A673 (cell line): ENCODE measurements around the gene STX8.

Experiments
- CTCF ChIP-seq: fragments of 300-800, 200-600 bp; sonication (generic); conservative IDR thresholded peaks from 2 replicates; pipeline ENCODE4 v1.5.1; 2017; ENCODE audit warnings: low read depth, mild to moderate bottlenecking, antibody characterized with exemption, low read length, moderate library complexity, mixed read lengths
- EZH2 ChIP-seq: fragments of 200-600 bp; sonication (generic); IDR thresholded peaks from 2 replicates; pipeline ENCODE4 v1.6.1; 2017; ENCODE audit warnings: borderline replicate concordance, low read depth, mild to moderate bottlenecking, mixed read lengths, antibody characterized with exemption, low read length; ENCODE audit not compliant: poor library complexity, severe bottlenecking

GRCh38 chr17:9230346-9230745, 345.3 kb downstream of the STX8 start:
- no peak for TF ChIP-seq CTCF
- no peak for TF ChIP-seq EZH2
